Body of pancreas (tissue), 4 donors: Measurements from ENCODE around the gene DSCAM. TPM values are rescaled to one million over a fixed set of nuclear protein-coding genes. Genes with fewer than 3 reads are reported as not detected.

Source experiments
- ATAC-seq: fragments of 150-250 bp; one replicate; pipeline ENCODE4 v1.9.1; 2016
- DNase-seq, 4 donors: peaks; one replicate each; pipeline ENCODE4 v3.0.0-alpha.2; 2019
- H3K27ac ChIP-seq, 4 donors: fragments of 200-600 bp; sonication (generic); 1 replicate in 3 of 4; 2 replicates in 1 of 4; pipeline versions ENCODE4 v1.5.1 to v1.6.1; 2016 to 2019; ENCODE audit warnings: mild to moderate bottlenecking in 1 of 4, mixed read lengths in 1 of 4, moderate library complexity in 1 of 4
- H3K27me3 ChIP-seq, 2 donors: fragments of 200-600 bp; sonication (generic); one replicate each; pipeline ENCODE4 v1.6.0; 2016; ENCODE audit warnings: mild to moderate bottlenecking in 1 of 2
- H3K36me3 ChIP-seq, 2 donors: fragments of 200-600 bp; sonication (generic); replicated peaks in 1 of 2; 2 replicates each; pipeline ENCODE4 v1.5.1; 2016; ENCODE audit warnings: low read depth in 2 of 2; ENCODE audit not compliant: insufficient read depth in 1 of 2
- H3K4me1 ChIP-seq: fragments of 200-600 bp; sonication (generic); one replicate; pipeline ENCODE4 v1.6.0; 2016
- H3K4me3 ChIP-seq, 2 donors: fragments of 200-600 bp; sonication (generic); 1 replicate in 1 of 2; 2 replicates in 1 of 2; pipeline ENCODE4 v1.5.1; 2016 to 2019
- H3K9me3 ChIP-seq, 3 donors: fragments of 200-600 bp; sonication (generic); 1 replicate in 2 of 3; 2 replicates in 1 of 3; pipeline ENCODE4 v1.5.1; 2016
- CTCF ChIP-seq, 7 experiments: fragments of 450-650 bp in 4 of 7; fragments of 200-600 bp in 3 of 7; sonication (generic) in 3 of 7; IDR thresholded peaks; one replicate each; pipeline ENCODE4 v1.5.1; 2016 to 2019; ENCODE audit warnings: antibody characterized with exemption in 7 of 7
- POLR2A ChIP-seq, 3 donors: fragments of 450-650 bp; IDR thresholded peaks; one replicate each; pipeline ENCODE4 v1.6.1; 2016; ENCODE audit warnings: antibody characterized with exemption in 3 of 3, mild to moderate bottlenecking in 2 of 3
- WGBS, 2 donors: methylation state at CpG; one replicate each; pipeline ENCODE4 v1.1.5; 2017; 5-methylcytosine and 5-hydroxymethylcytosine counted together
- intact Hi-C: fragments of 100-400 bp; cut with DNase I; formaldehyde crosslinking; loops from one replicate; pipeline ENCODE4 v1.15.1; 2023
- total RNA-seq, 2 donors: library from RNA; depleted of rRNA; stranded (reverse); fragments of >200 nt; gene quantifications; one replicate each; pipeline ENCODE4 v1.1.0, GENCODE V29; 2016

The DSCAM gene
- total RNA-seq, 2 donors from 2014 or later = 0.26 TPM; not detected in 1

DNA sequence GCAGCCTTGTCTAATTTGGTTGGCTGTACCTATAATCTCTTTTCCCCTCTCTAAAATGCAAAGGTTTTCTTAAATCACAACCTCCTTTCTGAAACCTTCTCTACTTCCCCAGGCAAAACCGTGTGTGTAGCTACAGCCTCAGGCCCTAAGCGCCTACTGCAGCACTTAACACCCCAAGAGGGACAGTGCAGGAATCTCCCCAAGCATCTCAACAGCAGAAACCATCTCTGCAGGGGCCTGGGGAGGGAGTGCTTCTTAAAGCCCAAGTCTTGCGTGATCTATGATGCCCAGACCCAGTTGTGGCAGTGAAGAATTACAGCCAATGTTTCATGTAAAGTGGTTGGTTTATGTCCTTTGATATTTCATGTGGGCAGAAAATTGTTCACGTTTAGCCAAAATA lies 159.3 kb downstream of the DSCAM start:
- ATAC-seq (no peak), DNase-seq (no peak)
- Histone ChIP-seq H3K4me3 (no peak overlapping the region), H3K36me3 (no peaks in the 10 kb centered on the region), H3K9me3 (no peaks in the 10 kb centered on the region), H3K27me3 (no peaks in the 10 kb centered on the region), H3K4me1 (no peaks in the 10 kb centered on the region), H3K27ac (no peak overlapping the region)
- TF ChIP-seq POLR2A (IDR thresholded peaks at IDR 0.05) = no peak
- no peak for TF ChIP-seq CTCF (IDR thresholded peaks at IDR 0.05)
- intact Hi-C loops = no loop called here
- WGBS, 2 donors = 70 to 76% methylated on average over 4 of the region's 4 CpGs

GRCh38 chr21:40686526-40686925 lies 160.4 kb downstream of the DSCAM start:
- H3K36me3 ChIP-seq = no peaks in the 10 kb centered on the region
- intact Hi-C loops = no loop called here
- ATAC-seq (no peak), DNase-seq (no peak)
- H3K9me3 ChIP-seq = no peaks in the 10 kb centered on the region
- H3K27ac ChIP-seq = no peak overlapping the region
- H3K4me1 ChIP-seq = no peaks in the 10 kb centered on the region
- 82 to 85% methylated on average over 5 of the region's 5 CpGs for WGBS, 2 donors
- no peak overlapping the region for H3K4me3 ChIP-seq
- TF ChIP-seq POLR2A (IDR thresholded peaks at IDR 0.05) = no peak
- TF ChIP-seq CTCF (IDR thresholded peaks at IDR 0.05) = no peak
- no peaks in the 10 kb centered on the region for H3K27me3 ChIP-seq

GRCh38 chr21:40685141-40685540 lies 161.8 kb downstream of the DSCAM start:
- H3K36me3 ChIP-seq = no peaks in the 10 kb centered on the region
- intact Hi-C loops = no loop called here
- DNase-seq (no peak), ATAC-seq (no peak)
- H3K9me3 ChIP-seq = no peaks in the 10 kb centered on the region
- H3K4me1 ChIP-seq = no peaks in the 10 kb centered on the region
- no peak overlapping the region for H3K27ac ChIP-seq
- H3K4me3 ChIP-seq = no peak overlapping the region
- H3K27me3 ChIP-seq = no peaks in the 10 kb centered on the region
- no peak for TF ChIP-seq POLR2A (IDR thresholded peaks at IDR 0.05)
- TF ChIP-seq CTCF (IDR thresholded peaks at IDR 0.05) = no peak
- 55 to 56% methylated on average over 3 of the region's 3 CpGs for WGBS, 2 donors

DNA sequence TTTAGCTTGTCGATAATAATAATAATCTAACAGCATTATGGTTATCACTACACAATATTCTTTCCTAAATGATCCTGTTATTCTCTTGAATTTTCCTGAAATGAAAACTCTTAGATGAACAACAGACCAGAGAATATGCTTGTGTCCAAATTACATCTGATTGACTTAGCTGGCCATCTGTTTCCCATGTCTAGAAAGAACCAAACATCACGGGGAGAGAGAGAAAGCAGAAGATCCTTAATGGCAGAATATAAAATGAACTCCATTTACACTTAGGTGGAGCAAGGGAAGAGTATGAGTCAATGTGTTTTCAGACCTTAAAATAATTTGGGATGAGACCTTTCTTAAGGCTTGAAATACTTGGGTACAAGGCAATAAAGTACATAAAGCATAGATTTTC lies 162.2 kb downstream of the DSCAM start:
- Histone ChIP-seq H3K4me1 (no peaks in the 10 kb centered on the region), H3K27ac (no peak overlapping the region), H3K9me3 (no peaks in the 10 kb centered on the region), H3K36me3 (no peaks in the 10 kb centered on the region), H3K27me3 (no peaks in the 10 kb centered on the region), H3K4me3 (no peak overlapping the region)
- no peak for ATAC-seq
- no peak for DNase-seq
- TF ChIP-seq POLR2A (IDR thresholded peaks at IDR 0.05) (no peak), CTCF (IDR thresholded peaks at IDR 0.05) (no peak)
- 85% methylated on average over 2 of the region's 2 CpGs for WGBS, 2 donors
- intact Hi-C loops = no loop called here

DNA sequence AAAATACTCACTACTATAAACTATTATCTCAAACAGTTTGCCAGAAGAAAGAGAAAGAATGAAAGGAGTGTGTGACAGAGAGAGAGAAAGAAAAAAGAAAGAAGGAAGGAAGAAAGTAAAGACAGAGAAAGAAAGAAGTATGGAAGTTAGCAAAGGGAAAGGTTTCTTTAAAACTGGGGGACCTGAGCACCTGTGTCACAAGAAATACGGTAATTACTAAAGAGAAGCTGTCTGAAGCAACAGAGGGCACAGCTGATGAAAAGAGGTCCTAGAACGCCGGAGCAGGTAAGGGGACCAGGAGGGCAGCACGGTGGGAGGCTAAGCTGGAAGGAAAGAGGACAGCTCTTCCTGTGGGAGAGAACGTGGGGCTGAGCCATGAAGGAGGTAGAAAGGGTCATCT lies 163.6 kb downstream of the DSCAM start:
- intact Hi-C loops = no loop called here
- no peak for TF ChIP-seq CTCF (IDR thresholded peaks at IDR 0.05)
- Histone ChIP-seq H3K36me3 (no peaks in the 10 kb centered on the region), H3K4me1 (no peaks in the 10 kb centered on the region), H3K9me3 (no peaks in the 10 kb centered on the region), H3K4me3 (no peak overlapping the region), H3K27ac (no peak overlapping the region), H3K27me3 (no peaks in the 10 kb centered on the region)
- DNase-seq (no peak), ATAC-seq (no peak)
- 62 to 68% methylated on average over 5 of the region's 5 CpGs for WGBS, 2 donors
